ENCODE measurements around the gene RBP3. TPM values are rescaled to one million over a fixed set of nuclear protein-coding genes. Genes with fewer than 3 reads are reported as not detected.

RBP3 gene
- total RNA-seq, 1 donor from 2014 or later, result not detected

DNA sequence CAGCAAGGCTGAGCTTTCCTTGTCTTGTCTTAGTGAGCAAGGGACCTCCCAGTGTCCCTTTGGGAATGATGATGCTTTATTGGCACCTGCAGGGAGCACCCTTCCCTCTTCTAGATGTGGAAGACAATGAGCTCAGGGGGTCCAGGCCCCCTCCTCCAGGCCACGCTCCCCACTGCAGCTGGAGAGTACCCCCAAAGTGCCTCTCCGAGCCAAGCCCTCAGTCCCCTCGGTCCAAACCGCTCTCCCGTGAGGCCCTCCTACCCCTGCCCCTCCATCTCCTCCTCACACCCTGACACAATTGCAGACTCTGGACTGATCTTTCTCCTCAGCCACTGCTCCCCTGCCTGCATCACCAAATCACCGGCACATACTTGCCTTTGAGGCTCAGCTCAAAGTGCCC, 16.7 kb downstream of the RBP3 start:
- no peak overlapping the region for H3K4me3 Mint-ChIP-seq
- TF ChIP-seq EZH2 (IDR thresholded peaks at IDR 0.05) (no peak), EZH2phosphoT487 (IDR thresholded peaks at IDR 0.05) (no peak)
- H3K4me1 Mint-ChIP-seq, result no peaks in the 10 kb centered on the region
- H3K4me2 ChIP-seq, result no peak overlapping the region
- H3K27ac Mint-ChIP-seq, result no peak overlapping the region
- H3F3A ChIP-seq (ENCODE audit: low read depth), result no peaks in the 10 kb centered on the region
- H3K27me3 Mint-ChIP-seq (ENCODE audit: insufficient read depth, low read depth), result no peaks in the 10 kb centered on the region
- no peak overlapping the region for H2AFZ ChIP-seq (replicated peaks)
- H3K9me3 Mint-ChIP-seq, result peaks cover 2% of the 10 kb centered on the region
- H3K4me3 ChIP-seq, result no peak overlapping the region
- H3K4me1 ChIP-seq, result no peaks in the 10 kb centered on the region
- no peak overlapping the region for H3K9ac ChIP-seq
- DNase-seq (ENCODE audit: low spot score), result no peak
- H3K9me3 ChIP-seq (ENCODE audit: low read depth), result no peaks in the 10 kb centered on the region
- no peaks in the 10 kb centered on the region for H3K36me3 Mint-ChIP-seq
- H3K36me3 ChIP-seq, result no peaks in the 10 kb centered on the region
- no peak overlapping the region for H3K27ac ChIP-seq
- no peaks in the 10 kb centered on the region for H3K79me2 ChIP-seq (ENCODE audit: low read depth)
- no peaks in the 10 kb centered on the region for H3K27me3 ChIP-seq
- no peaks in the 10 kb centered on the region for H4K20me1 ChIP-seq (ENCODE audit: low read depth)

DNA sequence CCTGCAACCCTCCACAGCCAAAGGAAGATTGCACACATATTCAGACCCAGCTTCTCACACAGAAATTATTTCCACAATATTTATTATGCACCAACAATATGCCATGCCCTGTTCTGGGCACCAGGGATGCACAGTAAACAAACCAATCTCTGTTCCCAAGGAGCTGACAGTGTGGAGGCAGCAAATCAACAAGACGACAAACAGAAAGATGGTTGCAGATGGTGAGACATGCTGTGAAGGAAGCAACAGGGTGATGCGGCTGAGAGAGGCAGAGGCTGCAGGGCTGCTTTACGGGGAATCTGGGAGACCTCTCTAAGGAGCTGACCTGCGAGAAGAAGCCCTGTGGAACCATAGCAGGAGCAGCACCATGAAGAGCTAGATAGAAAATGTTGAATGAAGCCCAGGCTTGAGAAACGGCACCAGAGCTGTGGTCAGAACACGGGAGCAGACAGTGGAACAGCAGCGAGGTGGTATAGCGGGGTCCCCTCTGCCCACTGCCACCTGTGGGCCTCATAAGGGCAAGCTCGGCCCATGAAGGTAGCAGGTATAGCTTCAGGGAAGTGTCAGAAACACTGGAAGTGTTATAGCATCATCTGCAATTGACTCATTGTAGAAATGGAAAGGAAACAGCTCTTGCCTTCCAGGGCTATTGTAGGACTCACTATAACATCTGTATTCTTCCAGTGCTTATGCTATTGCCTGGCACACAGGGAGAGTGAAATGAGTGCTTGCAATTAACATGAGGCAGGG, 17.4 kb downstream of the RBP3 start:
- H3K9me3 ChIP-seq (ENCODE audit: low read depth), result no peaks in the 10 kb centered on the region
- Mint-ChIP-seq H3K4me1 (no peaks in the 10 kb centered on the region), H3K36me3 (no peaks in the 10 kb centered on the region), H3K4me3 (no peak overlapping the region), H3K27me3 (ENCODE audit: insufficient read depth, low read depth) (peaks cover 4% of the 10 kb centered on the region), H3K27ac (no peak overlapping the region), H3K9me3 (peaks cover 2% of the 10 kb centered on the region)
- H2AFZ ChIP-seq (replicated peaks), result no peak overlapping the region
- no peaks in the 10 kb centered on the region for H4K20me1 ChIP-seq (ENCODE audit: low read depth)
- no peak for TF ChIP-seq EZH2 (IDR thresholded peaks at IDR 0.05)
- no peaks in the 10 kb centered on the region for H3F3A ChIP-seq (ENCODE audit: low read depth)
- no peaks in the 10 kb centered on the region for H3K4me1 ChIP-seq
- no peaks in the 10 kb centered on the region for H3K36me3 ChIP-seq
- DNase-seq (ENCODE audit: low spot score), result no peak
- H3K4me2 ChIP-seq, result no peak overlapping the region
- H3K79me2 ChIP-seq (ENCODE audit: low read depth), result no peaks in the 10 kb centered on the region
- H3K27ac ChIP-seq, result no peak overlapping the region
- no peaks in the 10 kb centered on the region for H3K27me3 ChIP-seq
- H3K9ac ChIP-seq, result no peak overlapping the region
- H3K4me3 ChIP-seq, result no peak overlapping the region

DNA sequence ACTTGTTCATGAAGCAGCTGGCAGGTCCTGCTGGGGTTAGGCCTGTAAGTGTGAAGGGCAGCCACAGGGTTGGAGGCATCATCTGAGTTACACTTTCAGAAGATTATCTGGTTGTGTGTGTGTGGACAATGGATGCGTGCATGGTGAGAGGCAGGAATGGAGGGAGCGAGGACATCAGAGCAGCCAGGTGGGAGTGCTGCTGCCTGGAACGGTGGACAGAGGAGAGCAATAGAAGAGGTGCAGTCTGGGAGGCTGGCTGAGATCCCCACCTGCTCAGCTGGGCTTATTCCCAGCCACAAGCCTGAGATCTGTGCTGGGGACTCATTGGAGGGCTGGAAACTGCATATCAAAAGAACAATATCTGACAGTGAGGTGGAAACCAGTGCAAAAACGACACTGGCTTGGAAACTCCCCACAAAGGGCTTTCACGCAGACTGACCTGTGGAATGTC, 18.0 kb downstream of the RBP3 start:
- Histone ChIP-seq H3K4me3 (no peak overlapping the region), H3K4me1 (no peaks in the 10 kb centered on the region), H3K27me3 (no peaks in the 10 kb centered on the region), H4K20me1 (ENCODE audit: low read depth) (no peaks in the 10 kb centered on the region), H2AFZ (replicated peaks) (no peak overlapping the region), H3K9ac (no peak overlapping the region), H3K79me2 (ENCODE audit: low read depth) (no peaks in the 10 kb centered on the region), H3K27ac (no peak overlapping the region), H3K9me3 (ENCODE audit: low read depth) (no peaks in the 10 kb centered on the region), H3K36me3 (no peaks in the 10 kb centered on the region), H3F3A (ENCODE audit: low read depth) (no peaks in the 10 kb centered on the region), H3K4me2 (no peak overlapping the region)
- H3K36me3 Mint-ChIP-seq, result no peaks in the 10 kb centered on the region
- peaks cover 4% of the 10 kb centered on the region for H3K27me3 Mint-ChIP-seq (ENCODE audit: insufficient read depth, low read depth)
- H3K27ac Mint-ChIP-seq, result no peak overlapping the region
- TF ChIP-seq EZH2 (IDR thresholded peaks at IDR 0.05) (no peak), EZH2phosphoT487 (IDR thresholded peaks at IDR 0.05) (no peak)
- TF ChIP-seq, protein P1, sequence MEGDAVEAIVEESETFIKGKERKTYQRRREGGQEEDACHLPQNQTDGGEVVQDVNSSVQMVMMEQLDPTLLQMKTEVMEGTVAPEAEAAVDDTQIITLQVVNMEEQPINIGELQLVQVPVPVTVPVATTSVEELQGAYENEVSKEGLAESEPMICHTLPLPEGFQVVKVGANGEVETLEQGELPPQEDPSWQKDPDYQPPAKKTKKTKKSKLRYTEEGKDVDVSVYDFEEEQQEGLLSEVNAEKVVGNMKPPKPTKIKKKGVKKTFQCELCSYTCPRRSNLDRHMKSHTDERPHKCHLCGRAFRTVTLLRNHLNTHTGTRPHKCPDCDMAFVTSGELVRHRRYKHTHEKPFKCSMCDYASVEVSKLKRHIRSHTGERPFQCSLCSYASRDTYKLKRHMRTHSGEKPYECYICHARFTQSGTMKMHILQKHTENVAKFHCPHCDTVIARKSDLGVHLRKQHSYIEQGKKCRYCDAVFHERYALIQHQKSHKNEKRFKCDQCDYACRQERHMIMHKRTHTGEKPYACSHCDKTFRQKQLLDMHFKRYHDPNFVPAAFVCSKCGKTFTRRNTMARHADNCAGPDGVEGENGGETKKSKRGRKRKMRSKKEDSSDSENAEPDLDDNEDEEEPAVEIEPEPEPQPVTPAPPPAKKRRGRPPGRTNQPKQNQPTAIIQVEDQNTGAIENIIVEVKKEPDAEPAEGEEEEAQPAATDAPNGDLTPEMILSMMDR (IDR thresholded peaks at IDR 0.05), result no peak
- H3K4me1 Mint-ChIP-seq, result no peaks in the 10 kb centered on the region
- DNase-seq (ENCODE audit: low spot score), result no peak
- no peak overlapping the region for H3K4me3 Mint-ChIP-seq
- peaks cover 2% of the 10 kb centered on the region for H3K9me3 Mint-ChIP-seq

DNA sequence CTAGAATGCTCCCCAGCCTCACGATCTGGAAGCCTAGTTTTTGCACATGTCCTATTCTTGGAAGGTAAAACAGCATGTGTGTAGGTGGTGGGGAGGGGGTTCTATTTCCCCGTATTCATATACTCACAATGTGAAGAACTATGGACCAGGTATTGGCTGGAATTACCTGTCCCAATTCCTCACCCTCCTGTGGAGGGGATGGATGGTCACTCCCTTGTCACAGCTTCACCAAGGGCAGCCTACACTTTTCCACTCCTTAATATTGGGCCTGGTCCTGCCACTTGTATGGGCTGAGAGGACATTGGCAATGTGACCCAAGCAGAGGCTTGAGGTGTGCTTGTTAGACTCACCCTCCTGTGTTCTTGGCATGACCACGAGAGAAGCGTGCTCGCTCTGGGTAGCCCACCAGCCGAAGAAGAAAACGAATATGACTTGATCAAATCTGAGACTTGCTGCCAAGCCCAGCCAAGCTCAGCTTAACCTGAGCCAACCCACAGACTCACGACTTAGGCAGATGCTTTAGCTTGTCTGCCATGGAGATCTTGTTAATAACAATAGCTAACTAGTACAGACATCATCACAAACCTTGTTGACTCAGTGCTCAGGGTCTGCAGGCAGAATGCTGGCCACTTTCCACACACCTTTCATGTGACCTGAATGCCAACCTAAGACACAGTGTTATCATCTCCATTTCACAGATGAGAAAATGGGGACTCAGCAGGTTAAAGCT, 18.7 kb downstream of the RBP3 start:
- Mint-ChIP-seq H3K4me1 (peaks cover 3% of the 10 kb centered on the region), H3K4me3 (no peak overlapping the region), H3K27ac (no peak overlapping the region), H3K27me3 (ENCODE audit: insufficient read depth, low read depth) (peaks cover 4% of the 10 kb centered on the region), H3K9me3 (peaks cover 2% of the 10 kb centered on the region), H3K36me3 (no peaks in the 10 kb centered on the region)
- Histone ChIP-seq H3K4me3 (no peak overlapping the region), H4K20me1 (ENCODE audit: low read depth) (no peaks in the 10 kb centered on the region), H3K79me2 (ENCODE audit: low read depth) (no peaks in the 10 kb centered on the region), H3K36me3 (no peaks in the 10 kb centered on the region), H3K4me1 (no peaks in the 10 kb centered on the region), H3K27ac (no peak overlapping the region), H3K27me3 (no peaks in the 10 kb centered on the region), H3K9ac (no peak overlapping the region), H2AFZ (replicated peaks) (no peak overlapping the region), H3K9me3 (ENCODE audit: low read depth) (no peaks in the 10 kb centered on the region), H3K4me2 (no peak overlapping the region), H3F3A (ENCODE audit: low read depth) (no peaks in the 10 kb centered on the region)
- TF ChIP-seq EZH2phosphoT487 (IDR thresholded peaks at IDR 0.05) (no peak), EZH2 (IDR thresholded peaks at IDR 0.05) (no peak)
- TF ChIP-seq, protein P1 (IDR thresholded peaks at IDR 0.05), result no peak
- no peak for DNase-seq (ENCODE audit: low spot score)
